Activated naive CD4-positive, alpha-beta T cell treated with anti-CD3 and anti-CD28 coated beads for 36 hours (primary cell): ENCODE measurements around the gene TOM1L2. TPM values are rescaled to one million over a fixed set of nuclear protein-coding genes. Genes with fewer than 3 reads are reported as not detected.

ENCODE experiments used
- CTCF ChIA-PET: fragments of 350-600 bp; sonication (Branson Sonifier 250); formaldehyde crosslinking; loops from one replicate; lab custom pipeline; 2021; ENCODE audit warnings: antibody characterized with exemption; lab: Charles Lee
- DNase-seq: peaks from one replicate; pipeline ENCODE4 v3.0.0-alpha.2; 2020
- H3K27ac Mint-ChIP-seq: one replicate; pipeline ENCODE4 v1.8.0; 2021; ENCODE audit warnings: mild to moderate bottlenecking, mixed read lengths
- H3K27me3 Mint-ChIP-seq: one replicate; pipeline ENCODE4 v1.8.0; 2021; ENCODE audit warnings: low read depth, mixed read lengths
- H3K36me3 Mint-ChIP-seq: one replicate; pipeline ENCODE4 v1.8.0; 2021; ENCODE audit warnings: low read depth, mixed read lengths
- H3K4me1 Mint-ChIP-seq: one replicate; pipeline ENCODE4 v1.8.0; 2021; ENCODE audit warnings: low read depth, mixed read lengths
- H3K4me3 Mint-ChIP-seq: one replicate; pipeline ENCODE4 v1.8.0; 2021; ENCODE audit warnings: mild to moderate bottlenecking, moderate library complexity, mixed read lengths
- H3K9me3 Mint-ChIP-seq: one replicate; pipeline ENCODE4 v1.8.0; 2021; ENCODE audit warnings: mixed read lengths
- intact Hi-C: fragments of 100-400 bp; cut with micrococcal nuclease; formaldehyde crosslinking; loops from one replicate; pipeline ENCODE4 v1.15.1; 2023
- total RNA-seq, 2 experiments: library from RNA; stranded (reverse); gene quantifications; one replicate each; pipeline ENCODE4 v1.2.3, GENCODE V29; 2021

The TOM1L2 gene
- total RNA-seq, 2 experiments from 2014 or later: 9.8 to 9.9 TPM

DNA sequence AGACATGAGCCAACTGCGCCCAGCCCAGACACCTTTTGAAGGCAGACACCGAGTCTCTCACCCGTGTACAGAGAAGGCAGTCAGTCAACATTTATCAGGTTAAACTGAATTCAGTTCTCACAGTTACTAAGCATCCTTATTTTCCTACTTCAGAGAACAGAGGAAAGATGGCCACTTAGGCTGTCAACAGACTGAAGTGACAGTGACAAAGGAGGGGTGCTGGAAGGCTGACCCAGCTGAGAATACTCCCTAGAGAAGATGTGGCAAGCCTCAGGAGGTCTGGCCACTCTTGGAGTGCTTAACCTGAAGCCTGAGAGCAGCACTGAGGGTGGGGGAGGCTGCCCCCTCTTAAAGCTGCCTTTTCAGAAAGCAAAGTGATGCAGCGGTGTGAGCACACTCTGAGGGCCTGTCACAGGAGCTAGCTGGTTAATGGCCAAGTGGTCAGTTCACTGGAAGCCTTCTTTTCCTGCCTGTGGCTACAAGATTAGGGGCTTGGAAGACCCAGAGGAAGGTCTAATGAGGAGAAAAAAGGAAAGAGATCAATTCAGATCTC, 84.4 kb downstream of the TOM1L2 start:
- no peak for DNase-seq
- peaks cover 2% of the 10 kb centered on the region for H3K4me1 Mint-ChIP-seq
- H3K36me3 Mint-ChIP-seq: no peaks in the 10 kb centered on the region
- no peak overlapping the region for H3K4me3 Mint-ChIP-seq
- CTCF ChIA-PET: no interaction called here
- intact Hi-C loops: no loop called here
- H3K9me3 Mint-ChIP-seq: no peaks in the 10 kb centered on the region
- H3K27ac Mint-ChIP-seq: no peak overlapping the region
- H3K27me3 Mint-ChIP-seq: no peaks in the 10 kb centered on the region

DNA sequence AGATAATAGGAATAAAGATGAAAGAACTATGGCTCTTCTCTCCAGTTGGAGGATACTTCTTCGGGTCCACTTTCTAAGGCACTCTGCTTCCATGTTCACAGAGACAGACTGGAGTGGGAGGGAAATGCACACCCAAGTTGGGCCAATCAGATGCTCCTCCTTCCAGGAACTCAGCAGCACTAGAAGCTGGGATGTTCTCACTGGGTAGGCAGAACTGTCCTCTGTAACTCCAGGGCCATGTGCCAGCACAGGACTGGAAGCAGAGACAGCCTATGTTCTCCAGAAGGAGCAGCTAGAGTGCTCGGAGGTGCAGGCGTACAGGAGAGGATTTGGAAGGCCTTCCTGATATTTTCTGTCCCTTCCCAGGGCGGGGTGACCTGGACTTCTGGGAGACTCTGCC, 85.5 kb downstream of the TOM1L2 start:
- no peaks in the 10 kb centered on the region for H3K27me3 Mint-ChIP-seq
- intact Hi-C loops: no loop called here
- H3K36me3 Mint-ChIP-seq: no peaks in the 10 kb centered on the region
- no peak for DNase-seq
- no peaks in the 10 kb centered on the region for H3K4me1 Mint-ChIP-seq
- H3K4me3 Mint-ChIP-seq: no peak overlapping the region
- H3K27ac Mint-ChIP-seq: no peak overlapping the region
- CTCF ChIA-PET: interaction anchor here (1.0 kb wide), 1 partner anchor 71 kb away, joined by 4 read pairs; no protein-coding TSS in a partner anchor
- H3K9me3 Mint-ChIP-seq: no peaks in the 10 kb centered on the region

DNA sequence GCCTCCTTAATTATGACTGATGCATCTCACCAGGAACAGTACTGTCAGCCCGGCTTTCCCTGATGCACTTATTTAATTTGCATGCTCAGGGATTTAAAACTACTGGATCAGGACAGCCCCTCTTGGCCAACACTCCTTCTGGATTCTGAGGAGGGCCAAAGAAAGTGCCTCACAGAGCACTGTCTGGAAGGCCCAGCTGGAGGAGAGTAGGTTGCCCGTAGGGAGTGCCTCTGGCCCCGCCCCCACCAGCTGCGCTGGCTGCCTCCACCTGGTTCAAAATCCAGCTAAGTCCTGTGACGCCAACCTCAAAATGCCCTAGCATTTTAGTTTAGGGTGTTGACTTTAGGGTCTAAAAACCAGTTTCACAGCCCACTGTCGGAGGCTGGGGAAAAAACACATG, 86.0 kb downstream of the TOM1L2 start:
- H3K9me3 Mint-ChIP-seq: no peaks in the 10 kb centered on the region
- H3K4me3 Mint-ChIP-seq: no peak overlapping the region
- H3K27me3 Mint-ChIP-seq: no peaks in the 10 kb centered on the region
- H3K36me3 Mint-ChIP-seq: no peaks in the 10 kb centered on the region
- no peaks in the 10 kb centered on the region for H3K4me1 Mint-ChIP-seq
- intact Hi-C loops: no loop called here
- CTCF ChIA-PET: interaction anchor here (0.6 to 1.0 kb wide), 2 partner anchors 72 to 245 kb away, joined by 3 to 4 read pairs; no protein-coding TSS in a partner anchor
- no peak for DNase-seq
- no peak overlapping the region for H3K27ac Mint-ChIP-seq

DNA sequence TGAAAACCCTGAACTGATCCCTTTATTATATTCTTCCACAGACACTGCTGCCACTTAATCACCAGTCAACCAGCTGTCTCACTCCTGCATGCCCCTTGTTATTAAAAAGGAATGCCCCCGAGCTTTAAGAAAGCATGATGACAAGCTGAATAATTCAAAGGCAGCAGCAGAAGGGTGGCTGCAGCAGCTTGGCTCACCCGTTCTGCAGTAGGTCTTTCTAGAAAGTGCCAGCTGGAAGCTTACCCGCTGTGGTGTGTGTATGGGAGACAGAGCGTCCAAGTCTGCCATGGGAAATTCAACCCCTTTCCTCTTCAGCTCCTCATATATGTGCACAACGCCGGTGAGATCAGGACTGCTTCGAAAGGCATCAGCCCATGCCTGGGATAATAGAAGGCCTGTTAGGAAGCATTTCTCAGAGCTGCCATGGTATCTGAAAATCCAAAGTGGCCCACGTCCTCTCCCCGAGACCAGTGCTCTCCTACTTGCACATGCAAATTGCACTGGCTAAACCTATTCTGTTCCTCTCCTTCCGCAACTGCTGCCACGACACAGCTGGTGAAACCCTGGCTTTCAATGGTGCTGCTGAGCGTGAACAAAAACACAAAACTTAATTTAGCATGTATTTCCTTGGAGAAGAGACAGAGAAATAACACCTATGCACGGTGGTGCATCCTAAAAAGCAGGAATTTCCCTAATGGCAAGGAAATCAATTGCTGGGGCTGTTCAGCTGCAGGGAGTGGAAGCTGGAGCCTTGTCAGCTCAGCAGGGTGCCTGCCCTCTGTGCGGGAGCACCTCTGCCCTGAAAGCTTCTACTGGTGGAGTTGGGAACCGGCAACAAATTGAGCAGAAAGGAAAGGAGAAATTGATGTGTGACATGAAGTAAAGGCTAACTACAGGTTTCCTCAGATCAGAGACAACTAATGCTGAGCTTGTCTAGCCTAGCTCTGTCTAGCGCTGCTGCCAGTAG, 87.5 kb downstream of the TOM1L2 start:
- H3K4me1 Mint-ChIP-seq: no peaks in the 10 kb centered on the region
- no peak overlapping the region for H3K27ac Mint-ChIP-seq
- H3K27me3 Mint-ChIP-seq: no peaks in the 10 kb centered on the region
- H3K36me3 Mint-ChIP-seq: no peaks in the 10 kb centered on the region
- CTCF ChIA-PET: interaction anchor here (0.7 kb wide), 1 partner anchor 148 kb away, joined by 3 read pairs; no protein-coding TSS in a partner anchor
- intact Hi-C loops: no loop called here
- DNase-seq: no peak
- no peak overlapping the region for H3K4me3 Mint-ChIP-seq
- no peaks in the 10 kb centered on the region for H3K9me3 Mint-ChIP-seq

DNA sequence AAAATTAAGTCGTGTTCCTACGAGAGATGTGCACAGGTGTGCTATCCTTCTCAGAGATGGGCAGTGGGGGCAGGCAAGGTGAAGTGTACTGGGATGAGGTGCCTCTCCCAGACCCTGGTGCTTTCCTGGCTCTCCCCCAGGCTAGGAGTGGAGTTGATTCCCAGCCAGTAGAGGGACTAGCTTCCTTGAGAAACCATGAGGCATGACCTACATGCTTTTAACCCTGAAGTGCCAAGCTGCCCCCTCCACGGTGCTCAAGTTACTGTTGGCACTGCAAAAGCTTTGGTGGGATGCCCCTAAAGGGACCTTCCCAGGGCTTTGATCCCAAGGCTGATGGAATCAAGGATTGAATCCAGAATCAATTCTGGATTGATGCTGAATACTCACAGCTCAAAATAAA, 88.4 kb downstream of the TOM1L2 start:
- no peak for DNase-seq
- no peaks in the 10 kb centered on the region for H3K27me3 Mint-ChIP-seq
- H3K4me1 Mint-ChIP-seq: no peaks in the 10 kb centered on the region
- CTCF ChIA-PET: no interaction called here
- H3K36me3 Mint-ChIP-seq: no peaks in the 10 kb centered on the region
- H3K9me3 Mint-ChIP-seq: no peaks in the 10 kb centered on the region
- H3K4me3 Mint-ChIP-seq: no peak overlapping the region
- H3K27ac Mint-ChIP-seq: no peak overlapping the region
- intact Hi-C loops: no loop called here

DNA sequence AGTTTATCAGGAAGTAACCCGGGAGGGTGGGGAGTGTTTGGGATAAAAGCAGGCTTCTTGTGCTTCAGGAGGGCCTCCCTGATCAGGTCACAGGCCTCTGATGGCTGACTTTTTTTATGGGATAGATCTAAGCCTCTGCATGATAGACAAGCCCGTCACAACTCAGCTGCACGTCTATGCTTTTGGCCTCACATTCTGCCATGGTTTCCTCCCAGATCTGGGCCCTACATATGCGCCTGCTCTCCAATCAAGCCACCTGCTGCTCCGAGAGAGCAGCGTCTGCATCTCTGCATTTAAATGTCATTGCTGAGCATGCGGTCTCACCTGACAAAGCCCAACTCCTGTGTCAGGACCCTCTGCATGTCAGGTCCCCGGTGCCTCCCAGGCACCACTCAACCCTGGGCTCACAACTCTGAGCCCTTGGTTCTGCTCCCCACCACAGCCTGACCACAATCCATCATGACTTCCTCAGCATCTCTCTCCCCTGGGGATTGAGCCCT, 90.1 kb downstream of the TOM1L2 start:
- no peaks in the 10 kb centered on the region for H3K27me3 Mint-ChIP-seq
- no peak overlapping the region for H3K27ac Mint-ChIP-seq
- no peak for DNase-seq
- H3K4me3 Mint-ChIP-seq: no peak overlapping the region
- H3K36me3 Mint-ChIP-seq: no peaks in the 10 kb centered on the region
- H3K4me1 Mint-ChIP-seq: no peaks in the 10 kb centered on the region
- no peaks in the 10 kb centered on the region for H3K9me3 Mint-ChIP-seq
- intact Hi-C loops: no loop called here
- CTCF ChIA-PET: no interaction called here

DNA sequence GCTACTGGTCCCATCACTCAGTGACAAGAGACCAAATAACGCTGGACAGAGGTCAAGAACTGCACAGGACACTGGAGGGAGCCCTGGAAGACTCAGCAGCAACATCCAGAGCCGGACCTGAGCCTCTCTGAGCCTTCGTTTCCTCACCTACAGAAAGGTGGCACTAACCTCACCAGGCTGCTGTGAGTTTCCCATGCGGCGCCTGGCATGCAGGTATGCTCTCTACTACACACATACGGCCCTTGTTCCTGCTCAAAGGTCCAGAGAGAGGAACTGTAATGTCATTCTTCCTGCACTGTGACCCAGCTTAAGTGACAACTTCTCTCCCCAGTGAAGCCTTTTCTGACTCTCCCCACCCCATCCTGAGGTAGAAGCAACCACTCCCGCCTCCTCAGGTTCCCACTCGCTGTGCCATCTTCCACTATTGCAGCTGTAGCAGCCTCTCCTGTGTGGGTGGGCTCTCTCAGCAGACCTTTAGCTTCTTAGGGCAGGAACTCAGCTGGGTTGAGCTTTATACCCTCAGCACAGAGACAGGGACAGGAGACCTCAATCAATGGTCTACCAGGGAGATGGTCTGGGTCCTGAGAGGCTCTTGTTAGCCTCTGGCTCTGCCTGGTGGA, 91.5 kb downstream of the TOM1L2 start:
- H3K27ac Mint-ChIP-seq: no peak overlapping the region
- intact Hi-C loops: no loop called here
- no peaks in the 10 kb centered on the region for H3K27me3 Mint-ChIP-seq
- no peak overlapping the region for H3K4me3 Mint-ChIP-seq
- H3K4me1 Mint-ChIP-seq: no peaks in the 10 kb centered on the region
- CTCF ChIA-PET: interaction anchor here (0.8 to 1.9 kb wide), 2 partner anchors 8 to 214 kb away, joined by 3 to 6 read pairs; no protein-coding TSS in a partner anchor
- DNase-seq: no peak
- no peaks in the 10 kb centered on the region for H3K9me3 Mint-ChIP-seq
- H3K36me3 Mint-ChIP-seq: no peaks in the 10 kb centered on the region

DNA sequence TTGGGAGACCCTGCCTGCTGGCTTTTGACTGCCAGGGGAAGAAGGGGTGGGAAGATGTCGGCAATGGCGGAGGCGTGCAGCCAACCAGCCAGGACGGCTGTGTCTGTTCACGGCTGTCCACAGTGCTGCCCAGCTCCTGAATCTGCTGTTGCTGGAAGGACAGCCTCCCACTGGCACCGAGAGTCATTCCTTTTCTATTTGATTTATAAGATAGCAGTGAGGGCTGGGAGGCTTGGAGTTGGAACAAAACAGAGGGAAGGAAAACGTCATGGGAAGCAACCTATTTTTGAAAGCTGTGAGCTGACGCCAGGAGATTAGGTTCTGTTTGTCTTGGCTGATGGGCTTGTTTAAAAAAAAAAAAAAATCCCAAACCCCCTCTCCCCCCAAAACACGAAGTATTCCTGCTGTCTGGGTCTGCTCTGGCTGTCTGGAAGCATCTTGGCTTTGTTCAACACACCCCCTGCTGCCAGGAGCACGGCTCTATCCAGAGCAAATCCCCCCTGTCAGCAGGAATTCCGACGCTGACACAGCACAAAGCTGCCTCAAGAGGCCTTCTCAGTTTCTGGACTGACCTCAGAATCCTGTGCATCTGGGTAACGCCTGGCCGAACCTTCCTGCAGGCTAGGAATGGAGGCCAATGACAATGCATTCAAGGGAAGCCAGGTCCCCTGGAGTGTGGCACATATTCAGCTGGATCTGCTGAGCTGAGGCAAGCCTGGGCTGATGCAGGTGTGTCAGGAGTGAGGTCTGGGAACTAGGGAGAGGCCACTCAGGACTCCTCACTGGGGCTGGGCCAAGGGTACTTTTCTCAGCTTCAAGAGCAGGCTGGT, 94.5 kb downstream of the TOM1L2 start:
- CTCF ChIA-PET: no interaction called here
- intact Hi-C loops: no loop called here
- H3K27me3 Mint-ChIP-seq: no peaks in the 10 kb centered on the region
- no peaks in the 10 kb centered on the region for H3K9me3 Mint-ChIP-seq
- H3K4me1 Mint-ChIP-seq: no peaks in the 10 kb centered on the region
- no peaks in the 10 kb centered on the region for H3K36me3 Mint-ChIP-seq
- DNase-seq: no peak
- no peak overlapping the region for H3K27ac Mint-ChIP-seq
- no peak overlapping the region for H3K4me3 Mint-ChIP-seq

DNA sequence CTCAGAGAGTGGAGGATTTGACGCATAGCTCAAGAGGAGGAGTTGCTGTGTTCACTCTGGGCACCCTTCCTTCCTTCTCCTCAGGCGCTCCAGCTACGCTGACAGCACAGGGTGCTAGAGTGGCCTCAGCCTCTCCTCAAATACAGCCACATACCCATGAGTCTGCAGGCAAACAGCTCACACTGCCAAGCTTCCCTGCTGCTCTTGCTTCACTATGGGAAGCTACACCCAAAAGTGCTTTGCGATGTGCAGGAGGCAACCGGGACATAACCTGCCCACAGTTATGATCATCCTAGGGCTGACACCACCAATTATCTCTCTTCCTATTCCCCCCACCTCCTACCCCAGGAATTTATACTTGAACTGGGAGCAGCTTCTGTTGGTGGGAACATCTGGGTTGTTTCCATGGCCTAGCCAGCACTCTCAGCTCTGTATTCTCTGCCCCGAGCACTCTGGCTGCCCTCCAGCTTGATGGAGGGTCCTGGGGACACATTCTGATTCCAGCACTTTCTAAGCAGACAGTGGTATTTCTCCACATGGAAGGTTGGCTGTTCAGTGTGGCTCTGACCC, 95.2 kb downstream of the TOM1L2 start:
- H3K9me3 Mint-ChIP-seq: no peaks in the 10 kb centered on the region
- no peak overlapping the region for H3K27ac Mint-ChIP-seq
- intact Hi-C loops: no loop called here
- no peaks in the 10 kb centered on the region for H3K27me3 Mint-ChIP-seq
- no peaks in the 10 kb centered on the region for H3K36me3 Mint-ChIP-seq
- no peaks in the 10 kb centered on the region for H3K4me1 Mint-ChIP-seq
- no peak for DNase-seq
- H3K4me3 Mint-ChIP-seq: no peak overlapping the region
- CTCF ChIA-PET: no interaction called here

DNA sequence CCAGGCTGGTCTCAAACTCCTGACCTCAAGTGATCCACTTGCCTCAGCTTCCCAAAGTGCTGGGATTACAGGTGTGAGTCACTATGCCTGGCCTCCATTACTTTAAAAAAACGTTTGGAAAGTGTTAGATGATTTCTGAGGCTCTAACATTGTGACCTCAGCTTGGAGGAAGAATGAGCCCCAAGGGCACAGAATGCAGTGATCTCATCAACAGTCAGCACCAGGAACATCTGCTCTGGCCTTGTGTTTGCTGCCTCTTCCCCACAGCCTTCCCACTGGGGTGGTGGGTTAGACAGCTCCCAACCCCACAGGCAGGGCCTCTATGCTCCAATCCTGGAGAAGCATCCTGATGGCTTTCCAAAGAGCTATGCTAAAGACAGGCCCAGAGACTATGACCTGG, 97.7 kb downstream of the TOM1L2 start:
- no peaks in the 10 kb centered on the region for H3K4me1 Mint-ChIP-seq
- DNase-seq: no peak
- no peak overlapping the region for H3K27ac Mint-ChIP-seq
- intact Hi-C loops: no loop called here
- no peaks in the 10 kb centered on the region for H3K36me3 Mint-ChIP-seq
- no peaks in the 10 kb centered on the region for H3K9me3 Mint-ChIP-seq
- no peaks in the 10 kb centered on the region for H3K27me3 Mint-ChIP-seq
- H3K4me3 Mint-ChIP-seq: no peak overlapping the region
- CTCF ChIA-PET: interaction anchor here (0.7 kb wide), 1 partner anchor 15 kb away, joined by 4 read pairs; no protein-coding TSS in a partner anchor

DNA sequence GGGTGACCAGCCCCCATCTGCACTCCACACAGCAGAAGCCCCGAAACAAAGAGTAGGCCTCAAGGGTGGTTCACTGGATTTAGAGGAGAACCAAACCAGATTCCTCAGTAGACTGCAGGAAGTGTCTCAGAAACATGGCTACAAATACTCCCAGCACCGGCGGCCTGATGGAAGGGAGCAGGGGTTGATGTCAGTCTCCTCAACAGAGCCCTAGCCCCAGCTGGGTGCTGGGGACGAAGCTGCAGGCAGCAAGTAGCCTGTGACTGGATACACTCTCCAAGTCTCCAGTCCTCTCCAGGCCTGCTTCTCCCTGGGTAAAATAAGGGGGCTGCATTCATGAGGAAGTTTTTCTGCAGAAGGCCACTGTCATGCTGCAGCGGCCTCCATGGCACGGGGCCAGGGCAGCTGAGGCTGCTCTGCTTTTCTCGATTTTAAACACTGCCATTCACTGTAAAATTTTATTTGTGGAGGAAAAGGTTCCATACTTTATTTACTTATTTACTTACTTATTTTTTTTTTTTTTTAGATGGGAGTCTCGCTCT, 98.7 kb downstream of the TOM1L2 start:
- Mint-ChIP-seq H3K36me3 (no peaks in the 10 kb centered on the region), H3K27me3 (no peaks in the 10 kb centered on the region), H3K4me1 (no peaks in the 10 kb centered on the region), H3K9me3 (no peaks in the 10 kb centered on the region), H3K27ac (no peak overlapping the region), H3K4me3 (no peak overlapping the region)
- CTCF ChIA-PET: interaction anchor here (0.7 kb wide), 1 partner anchor 16 kb away, joined by 4 read pairs; no protein-coding TSS in a partner anchor
- DNase-seq: no peak
- intact Hi-C loops: no loop called here
